Measurements from ENCODE around the gene NEBL. TPM values are rescaled to one million over a fixed set of nuclear protein-coding genes. Genes with fewer than 3 reads are reported as not detected.

Gene NEBL
- total RNA-seq, 1 donor from 2014 or later: 24.5 TPM

DNA sequence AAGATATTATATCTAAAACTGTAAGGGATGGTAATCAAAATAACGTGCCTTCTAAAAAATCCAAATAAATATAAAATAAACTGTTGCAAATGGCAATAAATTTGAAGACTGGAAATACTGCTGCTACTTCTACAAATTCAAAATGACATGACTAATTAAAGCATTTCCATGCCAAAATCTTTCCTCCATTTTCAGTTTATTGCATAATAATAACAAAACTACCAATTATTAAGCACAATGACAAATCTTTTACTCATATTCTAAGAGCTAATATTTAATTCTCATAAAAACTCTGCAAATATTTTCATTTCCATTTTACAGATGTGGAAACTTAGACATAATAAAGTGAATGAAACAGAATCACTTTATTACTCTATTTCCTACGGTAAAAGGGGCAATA is 38.8 kb upstream of the NEBL start:
- TF ChIP-seq, protein P1, sequence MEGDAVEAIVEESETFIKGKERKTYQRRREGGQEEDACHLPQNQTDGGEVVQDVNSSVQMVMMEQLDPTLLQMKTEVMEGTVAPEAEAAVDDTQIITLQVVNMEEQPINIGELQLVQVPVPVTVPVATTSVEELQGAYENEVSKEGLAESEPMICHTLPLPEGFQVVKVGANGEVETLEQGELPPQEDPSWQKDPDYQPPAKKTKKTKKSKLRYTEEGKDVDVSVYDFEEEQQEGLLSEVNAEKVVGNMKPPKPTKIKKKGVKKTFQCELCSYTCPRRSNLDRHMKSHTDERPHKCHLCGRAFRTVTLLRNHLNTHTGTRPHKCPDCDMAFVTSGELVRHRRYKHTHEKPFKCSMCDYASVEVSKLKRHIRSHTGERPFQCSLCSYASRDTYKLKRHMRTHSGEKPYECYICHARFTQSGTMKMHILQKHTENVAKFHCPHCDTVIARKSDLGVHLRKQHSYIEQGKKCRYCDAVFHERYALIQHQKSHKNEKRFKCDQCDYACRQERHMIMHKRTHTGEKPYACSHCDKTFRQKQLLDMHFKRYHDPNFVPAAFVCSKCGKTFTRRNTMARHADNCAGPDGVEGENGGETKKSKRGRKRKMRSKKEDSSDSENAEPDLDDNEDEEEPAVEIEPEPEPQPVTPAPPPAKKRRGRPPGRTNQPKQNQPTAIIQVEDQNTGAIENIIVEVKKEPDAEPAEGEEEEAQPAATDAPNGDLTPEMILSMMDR (conservative IDR thresholded peaks at IDR 0.05): no peak
- Mint-ChIP-seq H3K36me3 (peaks cover 4% of the 10 kb centered on the region), H3K27me3 (no peaks in the 10 kb centered on the region), H3K4me1 (ENCODE audit: unreplicated experiment) (no peaks in the 10 kb centered on the region), H3K9me3 (peaks cover 6% of the 10 kb centered on the region), H3K4me3 (no peak overlapping the region), H3K27ac (no peak overlapping the region)
- no peak for DNase-seq (ENCODE audit: extremely low spot score, unreplicated experiment)

DNA sequence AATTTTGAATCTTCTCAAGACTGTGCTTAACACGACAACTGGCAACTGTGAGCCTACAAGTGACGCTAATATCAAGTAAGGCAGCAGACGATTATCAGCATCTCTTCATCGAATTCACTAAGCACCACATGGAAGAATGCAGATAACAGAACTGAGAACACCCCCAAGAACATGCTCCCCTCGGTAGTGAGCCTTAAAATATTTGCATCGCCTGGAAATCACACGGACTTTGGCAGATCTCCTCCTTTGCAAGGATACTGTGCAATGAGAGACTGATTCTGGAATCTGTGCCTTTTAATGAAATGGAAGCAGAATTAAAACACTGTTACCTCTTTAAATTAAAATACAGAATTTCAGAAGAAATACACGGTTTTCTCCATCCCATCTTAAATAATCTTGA is 38.2 kb upstream of the NEBL start:
- Mint-ChIP-seq H3K36me3 (peaks cover 4% of the 10 kb centered on the region), H3K27me3 (no peaks in the 10 kb centered on the region), H3K9me3 (peaks cover 6% of the 10 kb centered on the region), H3K4me3 (no peak overlapping the region), H3K27ac (no peak overlapping the region), H3K4me1 (ENCODE audit: unreplicated experiment) (no peaks in the 10 kb centered on the region)
- no peak for DNase-seq (ENCODE audit: extremely low spot score, unreplicated experiment)
- TF ChIP-seq, protein P1 (conservative IDR thresholded peaks at IDR 0.05): no peak

DNA sequence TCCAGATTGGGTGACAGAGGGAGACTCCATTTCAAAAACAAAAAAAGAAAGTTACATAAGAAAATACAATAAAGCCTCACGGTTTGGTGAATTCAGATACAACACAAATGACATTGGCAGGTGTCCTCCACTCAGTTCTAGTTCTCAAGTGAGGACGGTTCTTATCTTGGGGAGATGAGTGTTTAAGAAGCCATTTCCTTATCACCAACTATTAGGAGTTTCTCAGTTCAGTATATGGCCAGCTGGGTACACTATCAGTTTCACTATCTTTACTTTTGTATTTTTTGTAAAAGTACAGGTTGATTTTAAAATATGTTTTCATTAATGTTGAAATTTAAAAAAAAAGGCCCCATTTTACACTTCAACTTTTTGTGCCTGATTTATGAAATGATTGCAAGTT is 36.6 kb upstream of the NEBL start:
- no peak for DNase-seq (ENCODE audit: extremely low spot score, unreplicated experiment)
- no peak overlapping the region for H3K27ac Mint-ChIP-seq
- peaks cover 3% of the 10 kb centered on the region for H3K9me3 Mint-ChIP-seq
- H3K36me3 Mint-ChIP-seq: peaks cover 8% of the 10 kb centered on the region
- TF ChIP-seq, protein P1 (conservative IDR thresholded peaks at IDR 0.05): no peak
- no peak overlapping the region for H3K4me3 Mint-ChIP-seq
- no peaks in the 10 kb centered on the region for H3K4me1 Mint-ChIP-seq (ENCODE audit: unreplicated experiment)
- H3K27me3 Mint-ChIP-seq: no peaks in the 10 kb centered on the region

DNA sequence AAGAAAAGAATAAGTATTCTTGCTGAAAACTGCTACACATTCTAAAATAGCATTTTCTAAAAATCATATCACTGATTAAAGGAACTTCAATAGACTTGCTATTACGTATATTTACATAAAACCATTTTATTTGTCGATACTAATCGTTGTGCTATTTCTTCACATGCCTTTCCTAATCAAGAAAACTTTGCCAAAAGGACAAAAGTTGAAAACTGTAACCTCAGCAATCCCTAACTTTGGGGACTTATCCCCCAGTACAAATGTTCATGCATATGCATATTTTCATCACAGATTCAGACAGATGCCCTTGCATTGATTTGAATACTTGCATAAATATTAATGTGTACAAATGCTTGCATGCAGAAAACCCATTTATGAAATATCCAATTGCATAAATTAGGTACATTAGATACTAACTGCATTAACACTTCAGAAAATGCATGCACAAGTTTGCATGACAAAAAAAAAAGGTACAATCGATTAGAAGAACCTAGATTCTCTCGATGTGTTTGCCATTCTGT is 35.6 kb upstream of the NEBL start:
- no peak for DNase-seq (ENCODE audit: extremely low spot score, unreplicated experiment)
- Mint-ChIP-seq H3K27ac (no peak overlapping the region), H3K4me1 (ENCODE audit: unreplicated experiment) (no peaks in the 10 kb centered on the region), H3K27me3 (no peaks in the 10 kb centered on the region), H3K4me3 (no peak overlapping the region), H3K9me3 (no peaks in the 10 kb centered on the region), H3K36me3 (peaks cover 8% of the 10 kb centered on the region)
- TF ChIP-seq, protein P1 (conservative IDR thresholded peaks at IDR 0.05): no peak

DNA sequence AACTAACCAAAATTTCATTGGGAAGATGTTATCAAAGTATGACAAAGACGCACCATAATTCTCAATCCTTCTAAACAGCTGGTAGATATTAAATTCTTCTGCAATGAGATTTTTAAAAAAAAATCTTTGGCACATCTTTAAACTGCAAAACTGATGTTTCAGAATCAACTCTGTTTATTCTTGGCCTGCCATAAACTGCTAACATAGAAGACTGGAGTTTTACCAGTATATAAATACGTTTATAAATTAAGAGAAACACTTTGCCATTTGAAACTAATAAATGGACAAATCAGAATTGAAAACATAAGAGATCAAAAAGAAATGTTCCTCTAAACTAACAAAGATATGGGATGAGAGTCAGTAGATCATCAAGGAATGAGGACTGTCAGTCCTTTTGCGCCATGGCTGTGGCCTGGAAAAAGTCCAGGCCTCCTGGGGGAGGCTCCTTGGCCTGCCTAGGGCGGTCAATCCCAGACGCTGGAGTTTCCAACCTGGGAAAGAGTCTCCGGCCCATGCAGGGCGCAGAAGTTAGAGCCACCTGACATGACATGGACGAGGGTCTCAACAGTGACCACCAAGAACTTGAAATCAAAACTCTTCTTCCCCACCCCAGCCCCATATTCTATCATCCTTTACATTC is 34.2 kb upstream of the NEBL start:
- Mint-ChIP-seq H3K4me3 (no peak overlapping the region), H3K36me3 (peaks cover 7% of the 10 kb centered on the region), H3K4me1 (ENCODE audit: unreplicated experiment) (no peaks in the 10 kb centered on the region), H3K27ac (no peak overlapping the region), H3K27me3 (no peaks in the 10 kb centered on the region), H3K9me3 (no peaks in the 10 kb centered on the region)
- TF ChIP-seq, protein P1 (conservative IDR thresholded peaks at IDR 0.05): no peak
- no peak for DNase-seq (ENCODE audit: extremely low spot score, unreplicated experiment)

All from type B pancreatic cell (in vitro differentiated cells).